ENCODE data around the gene ASF1B. TPM values are rescaled to one million over a fixed set of nuclear protein-coding genes. Genes with fewer than 3 reads are reported as not detected.

ASF1B gene
- total and polyA plus RNA-seq, 12 donors, result 0.17 to 5.6 (median 0.63) TPM

DNA sequence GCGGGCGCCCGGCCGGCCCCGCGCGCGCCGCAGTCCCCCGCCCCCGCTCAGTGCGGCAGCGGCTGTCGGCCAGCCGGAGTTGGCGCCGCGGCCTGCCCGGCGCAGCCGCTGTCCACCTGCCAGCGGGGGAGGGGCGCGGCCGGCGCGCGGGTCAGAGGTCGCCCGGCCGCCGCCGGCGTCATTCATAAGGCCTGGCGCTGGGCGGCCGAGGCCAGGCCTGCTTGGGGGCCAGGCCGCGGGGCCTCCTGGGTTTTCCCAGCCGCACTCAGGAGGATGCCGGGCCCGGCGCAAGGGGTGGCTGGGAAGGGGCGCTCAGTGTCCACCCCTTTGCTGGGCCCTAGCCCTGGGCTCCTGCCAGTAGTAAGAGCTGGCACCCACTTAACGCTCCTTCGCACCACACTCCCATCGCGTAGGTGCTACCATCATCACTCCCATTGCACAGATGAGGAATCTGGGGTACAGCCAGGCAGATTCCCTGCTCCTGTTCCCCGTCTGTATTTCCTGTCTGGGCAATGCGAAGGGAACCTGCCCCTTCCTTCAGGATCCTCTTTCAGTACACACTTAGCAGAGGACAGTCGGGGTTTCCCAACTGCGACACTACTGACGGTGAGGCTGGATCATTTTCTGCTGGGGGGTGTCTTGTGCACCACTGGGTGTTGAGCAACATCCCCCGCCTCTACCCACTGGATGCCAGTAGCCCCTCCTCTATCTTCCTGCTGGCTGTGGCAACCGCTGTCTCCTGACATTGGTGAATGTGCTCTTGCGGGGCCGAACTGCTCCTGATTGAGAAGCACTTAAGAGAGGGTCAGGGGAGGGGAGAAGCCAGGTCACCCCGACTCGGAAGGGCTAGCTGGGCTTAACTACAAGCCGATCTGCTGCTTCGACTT is 18.0 kb downstream of the ASF1B start:
- H3K27me3 ChIP-seq, result no peaks in the 10 kb centered on the region
- peak overlapping the region; percentile 86 to 100 (median 99) for H3K27ac ChIP-seq
- H3K4me3 ChIP-seq, result peak overlapping the region; percentile 16 to 95 (median 60)
- DNase-seq, result peak; percentile 71 to 78
- ATAC-seq, result peak; percentile 41 to 66 (median 50)
- no peaks in the 10 kb centered on the region for H3K9me3 ChIP-seq
- TF ChIP-seq, protein P1, sequence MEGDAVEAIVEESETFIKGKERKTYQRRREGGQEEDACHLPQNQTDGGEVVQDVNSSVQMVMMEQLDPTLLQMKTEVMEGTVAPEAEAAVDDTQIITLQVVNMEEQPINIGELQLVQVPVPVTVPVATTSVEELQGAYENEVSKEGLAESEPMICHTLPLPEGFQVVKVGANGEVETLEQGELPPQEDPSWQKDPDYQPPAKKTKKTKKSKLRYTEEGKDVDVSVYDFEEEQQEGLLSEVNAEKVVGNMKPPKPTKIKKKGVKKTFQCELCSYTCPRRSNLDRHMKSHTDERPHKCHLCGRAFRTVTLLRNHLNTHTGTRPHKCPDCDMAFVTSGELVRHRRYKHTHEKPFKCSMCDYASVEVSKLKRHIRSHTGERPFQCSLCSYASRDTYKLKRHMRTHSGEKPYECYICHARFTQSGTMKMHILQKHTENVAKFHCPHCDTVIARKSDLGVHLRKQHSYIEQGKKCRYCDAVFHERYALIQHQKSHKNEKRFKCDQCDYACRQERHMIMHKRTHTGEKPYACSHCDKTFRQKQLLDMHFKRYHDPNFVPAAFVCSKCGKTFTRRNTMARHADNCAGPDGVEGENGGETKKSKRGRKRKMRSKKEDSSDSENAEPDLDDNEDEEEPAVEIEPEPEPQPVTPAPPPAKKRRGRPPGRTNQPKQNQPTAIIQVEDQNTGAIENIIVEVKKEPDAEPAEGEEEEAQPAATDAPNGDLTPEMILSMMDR (IDR thresholded peaks at IDR 0.05), result peak in 1 of 9 donors; percentile 6
- WGBS, 2 donors, result 1 to 2% methylated on average over 52 to 61 of the region's 61 CpGs
- peaks cover 31 to 59% (median 55%) of the 10 kb centered on the region in 9 donors for H3K4me1 ChIP-seq
- no peaks in the 10 kb centered on the region for H3K36me3 ChIP-seq
- intact Hi-C loops (cut with DNase I), result loop anchor here in 8 of 10 donors (1.0 to 5.0 kb wide), 3 partner anchors 18 to 41 kb away; partner anchors contain the start of gene ASF1B (in 1 of the 8)

DNA sequence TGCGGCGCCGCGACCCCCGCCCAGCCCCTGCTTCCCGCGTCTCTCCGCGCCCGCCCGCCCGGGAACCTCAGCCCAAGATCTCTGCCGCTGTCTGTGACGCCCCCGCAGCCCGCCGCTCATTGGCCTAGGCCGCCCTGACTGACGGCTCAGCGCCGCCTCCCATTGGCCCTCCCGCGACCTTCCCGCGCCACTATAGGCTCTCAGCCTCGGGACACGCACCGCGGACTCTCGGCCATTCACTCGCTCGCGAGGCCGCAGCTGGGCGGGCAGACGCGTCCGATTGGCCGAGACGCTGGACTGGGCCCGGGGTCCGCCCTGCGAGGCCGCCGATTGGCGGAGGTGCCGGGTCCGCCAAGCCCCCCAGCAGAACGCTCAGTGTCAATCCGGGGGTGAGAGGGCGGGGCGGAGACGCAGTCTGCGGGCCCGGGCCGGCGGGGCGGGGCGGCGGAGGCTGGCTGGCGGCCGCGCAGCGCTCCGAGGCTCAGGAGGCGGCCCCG is 18.7 kb downstream of the ASF1B start, which contains the start of gene PRKACA:
TSS of gene PRKACA (minus strand) at position 95 of the 497 bp plus-strand sequence. CDS start 215 bp downstream, outside the sequence.
- Histone ChIP-seq H3K4me3 (peak within 1 kb of the TSS; percentile 83 to 96 (median 90)), H3K4me1 (peaks cover 38 to 66% (median 62%) of the 10 kb centered on the region in 9 donors), H3K27ac (peak within 1 kb of the TSS; percentile 86 to 100 (median 99)), H3K27me3 (no peaks in the 10 kb centered on the region), H3K36me3 (no peaks in the 10 kb centered on the region), H3K9me3 (no peaks in the 10 kb centered on the region)
- peak; percentile 98 to 99 for DNase-seq
- TF ChIP-seq, protein P1 (IDR thresholded peaks at IDR 0.05), result no peak
- intact Hi-C loops (cut with DNase I), result loop anchor here in 8 of 10 donors (1.0 to 5.0 kb wide), 4 partner anchors 19 to 40 kb away; partner anchors contain the start of genes ASF1B (in 1 of the 8) and SAMD1 (in 1 of the 8)
- 0% methylated on average over 46 to 67 of the region's 67 CpGs for WGBS, 2 donors
- peak; percentile 85 to 95 (median 90) for ATAC-seq

DNA sequence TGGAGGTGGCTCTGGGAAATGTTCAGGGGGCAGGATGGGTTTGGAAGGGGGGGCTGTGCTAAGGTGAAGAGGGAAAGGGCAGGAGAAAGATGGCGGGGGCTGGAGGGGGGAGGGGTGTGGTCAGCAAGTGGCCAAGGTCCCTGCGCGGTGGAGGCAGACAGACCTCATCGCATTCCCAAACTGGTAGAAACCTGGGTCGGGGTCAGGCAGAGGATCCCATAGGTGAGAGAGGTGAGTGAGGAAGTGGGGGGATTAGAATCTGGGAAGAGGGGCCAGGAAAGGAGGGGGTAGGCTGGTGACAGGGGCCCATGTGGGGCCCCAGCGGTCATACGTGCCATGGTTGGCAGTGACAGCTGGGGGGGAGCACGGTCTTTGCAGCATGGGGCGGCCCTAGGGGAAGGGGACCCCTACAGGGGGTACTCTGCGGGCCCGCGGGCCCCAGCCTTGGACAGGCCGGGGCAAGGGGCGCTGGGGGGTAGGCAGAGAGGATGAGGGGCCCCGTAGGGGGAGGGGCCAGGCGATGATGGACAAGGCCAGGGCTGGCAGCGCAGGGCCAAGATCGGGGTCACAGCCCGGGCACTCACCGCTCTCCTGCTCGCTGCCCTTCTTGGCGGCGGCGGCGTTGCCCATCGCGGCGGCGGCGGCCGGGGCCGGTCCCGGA is 19.3 kb downstream of the ASF1B start:
- peak overlapping the region; percentile 83 to 96 (median 90) for H3K4me3 ChIP-seq
- intact Hi-C loops (cut with DNase I), result loop anchor here in 8 of 10 donors (2.0 to 5.0 kb wide), 3 partner anchors 26 to 40 kb away; partner anchors contain the start of gene SAMD1 (in 1 of the 8)
- H3K9me3 ChIP-seq, result no peaks in the 10 kb centered on the region
- peak overlapping the region; percentile 78 to 100 (median 94) for H3K27ac ChIP-seq
- H3K27me3 ChIP-seq, result no peaks in the 10 kb centered on the region
- ATAC-seq (peak in 1 of 8 donors; percentile 10), DNase-seq (peak; percentile 30 to 49)
- H3K36me3 ChIP-seq, result no peaks in the 10 kb centered on the region
- WGBS, 2 donors, result 1% methylated on average over 18 to 33 of the region's 33 CpGs
- peaks cover 44 to 73% (median 68%) of the 10 kb centered on the region in 9 donors for H3K4me1 ChIP-seq
- TF ChIP-seq, protein P1 (IDR thresholded peaks at IDR 0.05), result no peak

Measured in heart right ventricle (tissue), 16 donors.